Epithelial cell of esophagus (primary cell): ENCODE measurements around the gene SLC1A1.

Experiments
- DNase-seq: peaks from one replicate; pipeline ENCODE4 v3.0.0; 2010; ENCODE audit warnings: low read depth
- H3K4me3 ChIP-seq: 2 replicates; pipeline ENCODE4 v1.5.1; 2011; ENCODE audit warnings: mild to moderate bottlenecking, low read length, control low read depth
- TF ChIP-seq, protein P1 (sequence below): IDR thresholded peaks from 2 replicates; pipeline ENCODE4 v1.5.1; 2011; ENCODE audit warnings: low read depth, mild to moderate bottlenecking, low read length, control low read depth, inconsistent platforms; ENCODE audit not compliant: insufficient read depth; ENCODE audit errors: missing control alignments

SLC1A1 gene

GRCh38 chr9:4509590-4509984, 19.3 kb downstream of the SLC1A1 start:
- TF ChIP-seq, protein P1, sequence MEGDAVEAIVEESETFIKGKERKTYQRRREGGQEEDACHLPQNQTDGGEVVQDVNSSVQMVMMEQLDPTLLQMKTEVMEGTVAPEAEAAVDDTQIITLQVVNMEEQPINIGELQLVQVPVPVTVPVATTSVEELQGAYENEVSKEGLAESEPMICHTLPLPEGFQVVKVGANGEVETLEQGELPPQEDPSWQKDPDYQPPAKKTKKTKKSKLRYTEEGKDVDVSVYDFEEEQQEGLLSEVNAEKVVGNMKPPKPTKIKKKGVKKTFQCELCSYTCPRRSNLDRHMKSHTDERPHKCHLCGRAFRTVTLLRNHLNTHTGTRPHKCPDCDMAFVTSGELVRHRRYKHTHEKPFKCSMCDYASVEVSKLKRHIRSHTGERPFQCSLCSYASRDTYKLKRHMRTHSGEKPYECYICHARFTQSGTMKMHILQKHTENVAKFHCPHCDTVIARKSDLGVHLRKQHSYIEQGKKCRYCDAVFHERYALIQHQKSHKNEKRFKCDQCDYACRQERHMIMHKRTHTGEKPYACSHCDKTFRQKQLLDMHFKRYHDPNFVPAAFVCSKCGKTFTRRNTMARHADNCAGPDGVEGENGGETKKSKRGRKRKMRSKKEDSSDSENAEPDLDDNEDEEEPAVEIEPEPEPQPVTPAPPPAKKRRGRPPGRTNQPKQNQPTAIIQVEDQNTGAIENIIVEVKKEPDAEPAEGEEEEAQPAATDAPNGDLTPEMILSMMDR, result no peak
- no peak overlapping the region for H3K4me3 ChIP-seq
- DNase-seq, result no peak

- TF ChIP-seq, protein P1, result no peak
- peak; percentile 40 for DNase-seq
- H3K4me3 ChIP-seq, result no peak overlapping the region
Measured at GRCh38 chr9:4510546-4511322, 20.5 kb downstream of the SLC1A1 start.

DNA sequence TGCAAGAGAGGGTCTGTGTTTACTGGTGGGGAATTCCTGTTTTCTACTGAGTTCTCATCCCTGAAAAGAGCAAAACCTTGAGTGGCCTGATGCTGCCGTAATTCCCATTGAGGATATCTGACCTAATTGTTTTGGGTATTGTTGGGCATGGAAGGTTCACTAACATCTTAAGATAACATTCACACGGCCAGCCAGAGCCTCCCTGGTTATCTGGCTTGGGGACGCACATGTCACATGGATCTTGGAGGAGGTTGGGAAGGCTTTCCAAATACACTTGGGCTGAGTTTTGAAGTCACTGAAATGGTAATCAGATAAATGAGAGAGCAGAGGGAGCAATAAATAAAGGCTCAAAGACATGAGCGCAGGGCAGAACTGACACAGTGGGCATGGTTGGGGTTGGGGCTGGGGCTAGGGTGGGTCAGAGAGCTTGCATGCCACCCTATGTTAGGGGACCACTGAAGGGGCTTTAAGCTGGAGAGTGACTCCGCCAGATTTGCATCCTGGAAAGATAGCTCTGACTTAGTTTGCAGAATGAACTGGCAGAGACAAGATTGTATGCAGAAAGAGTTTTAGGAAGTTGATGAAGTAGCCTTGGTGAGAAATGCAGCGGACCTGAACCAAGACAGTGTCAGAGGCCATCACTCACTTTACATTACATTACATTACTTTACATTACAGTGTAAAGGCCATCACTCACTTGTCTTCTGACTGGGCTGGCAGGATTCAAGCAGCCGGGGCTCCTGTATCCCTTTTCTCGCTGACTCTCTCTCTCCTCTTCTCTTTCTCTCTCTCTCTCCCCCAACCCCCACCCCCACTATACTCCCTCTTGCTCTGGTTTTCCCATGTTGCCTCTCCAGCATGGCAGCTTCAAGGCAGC, 24.2 kb downstream of the SLC1A1 start:
- TF ChIP-seq, protein P1, result no peak
- H3K4me3 ChIP-seq, result no peak overlapping the region
- DNase-seq, result no peak

DNA sequence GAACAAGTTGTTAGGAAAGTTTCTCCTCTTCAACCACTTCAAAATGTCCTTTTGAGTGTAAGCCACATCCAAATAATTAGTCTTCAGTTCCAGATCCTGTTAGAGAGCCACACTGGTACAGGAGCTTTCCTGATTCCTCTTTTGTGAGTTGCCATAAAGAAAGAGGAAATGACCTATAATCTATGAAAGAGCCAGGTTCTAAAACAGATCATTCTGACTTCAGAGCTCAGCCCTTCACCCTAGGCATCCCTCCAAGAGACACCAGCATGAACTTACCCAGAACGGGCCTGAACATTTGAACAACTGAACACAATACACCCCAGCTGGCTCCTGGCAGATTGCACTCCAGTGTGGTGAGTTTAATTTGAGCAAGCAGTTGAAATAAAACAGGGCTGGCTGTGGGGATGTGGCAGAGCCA, 25.7 kb downstream of the SLC1A1 start:
- DNase-seq, result no peak
- H3K4me3 ChIP-seq, result no peak overlapping the region
- TF ChIP-seq, protein P1, result no peak

GRCh38 chr9:4517274-4517673, 27.0 kb downstream of the SLC1A1 start:
- TF ChIP-seq, protein P1, result no peak
- no peak overlapping the region for H3K4me3 ChIP-seq
- DNase-seq, result no peak

DNA sequence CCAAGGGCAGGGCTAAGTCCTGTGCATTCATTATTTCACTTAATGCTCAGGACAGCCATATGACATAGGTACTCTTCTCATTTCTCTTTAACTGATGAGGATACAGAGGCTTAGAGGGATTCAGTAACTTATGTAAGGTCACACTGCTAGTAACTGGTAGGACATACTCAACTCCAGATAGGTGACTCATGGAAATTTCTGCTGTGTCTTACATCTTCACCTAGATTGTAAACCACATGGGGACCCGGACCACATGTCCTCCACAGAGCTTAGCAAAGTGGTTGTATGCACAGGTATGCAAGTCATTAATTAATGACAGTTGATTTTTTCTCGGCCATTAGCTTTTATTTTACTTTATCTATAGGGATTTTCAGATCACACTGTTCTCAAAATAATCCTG, 29.3 kb downstream of the SLC1A1 start:
- H3K4me3 ChIP-seq, result no peak overlapping the region

More for the DNA sequence above, 29.3 kb downstream of the SLC1A1 start:
- TF ChIP-seq, protein P1, result no peak
- DNase-seq, result peak; percentile 16
